ENCODE measurements around the gene UCP2. TPM values are rescaled to one million over a fixed set of nuclear protein-coding genes. Genes with fewer than 3 reads are reported as not detected.
"Not testable (repeated sequence)": the region's sequence is repeated elsewhere in the genome, so short reads cannot be mapped to it uniquely, and the experiment has no call there.

UCP2 gene
- total RNA-seq, 1 donor from 2014 or later, result 0.59 TPM

- DNase-seq (ENCODE audit: low read depth, low spot score), result no peak
These were observed 13.6 kb upstream of the UCP2 start for GRCh38 chr11:73996161-73996747.

- no peak for DNase-seq (ENCODE audit: low read depth, low spot score)
These were observed 13.1 kb upstream of the UCP2 start for GRCh38 chr11:73995731-73996130.

DNA sequence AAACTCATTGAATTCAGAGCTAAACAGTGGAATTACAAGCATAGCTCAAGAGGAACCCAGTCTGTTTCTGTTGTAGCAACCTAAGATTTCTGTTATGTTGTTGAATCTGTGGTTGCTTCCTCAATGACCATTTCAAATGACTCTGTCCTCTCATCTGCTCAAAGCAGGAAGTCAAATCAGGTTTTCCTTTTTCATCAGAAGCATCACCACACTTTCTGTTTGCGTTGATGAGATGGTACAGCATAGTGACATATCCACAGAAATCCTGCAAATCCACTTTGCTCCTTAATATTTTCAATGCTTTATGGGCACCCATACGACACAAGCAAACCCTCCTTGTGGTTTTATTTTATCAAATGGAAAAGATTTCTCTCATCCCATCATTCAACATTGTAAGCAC lies 12.6 kb upstream of the UCP2 start:
- DNase-seq (ENCODE audit: low read depth, low spot score), result no peak

- DNase-seq (ENCODE audit: low read depth, low spot score), result no peak
These were observed 8.9 kb upstream of the UCP2 start for GRCh38 chr11:73991471-73992006.

DNA sequence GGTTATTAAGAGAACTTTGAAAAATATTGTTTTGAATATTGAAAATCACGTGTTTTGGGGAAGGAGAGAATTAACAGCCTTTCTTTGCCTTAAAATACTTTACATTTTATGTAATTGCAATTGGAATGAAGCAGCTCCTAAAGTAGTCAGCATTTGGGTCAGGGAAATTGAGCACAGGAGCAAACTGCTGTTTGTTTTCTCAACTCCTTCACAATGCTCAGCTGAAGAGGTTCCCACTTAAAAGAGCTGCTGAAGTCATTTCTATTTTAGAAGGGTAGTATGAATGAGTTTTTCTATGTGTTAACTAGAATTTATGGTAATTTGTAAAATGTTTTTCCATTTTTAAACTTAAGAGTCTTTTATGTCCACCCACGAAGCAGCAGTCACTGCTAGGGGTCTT lies 8.1 kb upstream of the UCP2 start:
- no peak for DNase-seq (ENCODE audit: low read depth, low spot score)

- no peak for DNase-seq (ENCODE audit: low read depth, low spot score)
These were observed 6.5 kb upstream of the UCP2 start for GRCh38 chr11:73989156-73989555.

DNA sequence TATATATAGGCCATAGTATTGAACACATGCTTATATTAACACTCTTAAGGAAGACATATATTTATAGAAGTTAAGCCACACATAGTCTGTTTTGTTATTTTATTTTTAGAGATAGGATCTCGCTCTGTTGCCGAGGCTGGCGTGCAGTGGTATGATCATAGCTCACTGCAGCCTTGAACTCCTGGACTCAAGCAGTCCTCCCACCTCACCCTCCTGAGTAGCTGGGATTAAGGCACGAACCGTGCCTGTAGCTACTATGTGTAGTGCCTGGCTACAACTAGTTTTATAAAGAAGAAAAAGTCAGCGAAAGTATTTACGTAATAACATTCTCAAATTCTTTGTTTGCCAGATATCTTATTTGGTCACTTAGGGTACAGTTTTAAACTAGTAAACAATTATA lies 5.6 kb upstream of the UCP2 start:
- no peak for DNase-seq (ENCODE audit: low read depth, low spot score)

DNA sequence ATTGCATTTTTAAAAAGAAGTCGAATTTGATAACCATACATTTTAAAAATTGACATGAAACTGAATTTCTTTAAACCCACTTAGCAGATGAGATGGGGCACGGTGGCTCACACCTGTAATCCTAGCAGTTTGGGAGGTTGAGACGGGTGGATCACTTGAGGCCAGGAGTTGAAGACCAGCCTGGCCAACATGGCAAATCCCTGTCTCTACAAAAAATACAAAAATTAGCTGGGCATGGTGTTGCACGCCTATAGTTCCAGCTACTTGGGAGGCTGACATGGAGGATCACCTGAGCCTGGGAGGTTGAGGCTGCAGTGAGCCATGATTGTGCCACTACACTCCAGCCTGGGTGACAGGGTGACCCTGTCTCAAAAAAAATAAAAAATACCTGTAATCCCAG lies 3.0 kb upstream of the UCP2 start:
- DNase-seq (ENCODE audit: low read depth, low spot score), result not testable (repeated sequence)

GRCh38 chr11:73983741-73984538 lies 1.3 kb upstream of the UCP2 start:
- no peak for DNase-seq (ENCODE audit: low read depth, low spot score)

DNA sequence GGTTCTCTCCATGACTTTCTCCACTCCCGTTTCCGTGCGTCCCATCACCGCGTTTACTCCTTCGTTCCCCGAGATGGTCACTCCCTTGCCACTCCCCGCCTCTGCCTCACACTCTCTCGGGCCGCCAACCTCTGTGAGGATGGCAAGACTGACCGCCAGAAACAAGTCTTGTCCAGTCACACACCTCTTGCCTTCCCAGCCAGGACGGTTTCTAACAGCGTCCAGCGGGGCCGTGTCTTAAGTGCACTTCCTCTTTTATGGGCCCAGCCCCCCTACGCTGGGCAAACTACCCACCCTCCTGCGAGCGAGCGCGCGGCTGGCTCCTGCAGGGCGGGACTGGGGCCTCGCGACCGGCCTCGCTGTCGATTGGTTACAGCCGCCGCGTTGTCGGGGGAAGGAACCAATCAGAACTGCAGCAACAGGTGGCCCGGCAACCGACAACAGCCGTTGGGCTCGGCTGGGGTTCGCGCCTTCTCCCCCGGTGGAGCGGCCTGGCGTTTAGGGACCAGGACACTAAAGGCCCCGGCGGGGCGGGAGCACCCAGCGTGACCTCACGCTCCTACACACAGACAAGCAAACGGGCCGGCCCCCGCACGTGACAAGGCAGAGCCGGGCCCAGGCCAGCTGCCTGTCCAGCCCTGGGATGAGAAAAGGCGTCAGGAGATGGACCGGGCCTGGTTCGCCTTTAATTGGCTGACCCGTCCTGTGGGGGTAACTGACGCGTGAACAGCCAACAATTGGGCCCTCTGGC lies 522 bp upstream of the UCP2 start:
- DNase-seq (ENCODE audit: low read depth, low spot score), result peak; percentile 71

DNA sequence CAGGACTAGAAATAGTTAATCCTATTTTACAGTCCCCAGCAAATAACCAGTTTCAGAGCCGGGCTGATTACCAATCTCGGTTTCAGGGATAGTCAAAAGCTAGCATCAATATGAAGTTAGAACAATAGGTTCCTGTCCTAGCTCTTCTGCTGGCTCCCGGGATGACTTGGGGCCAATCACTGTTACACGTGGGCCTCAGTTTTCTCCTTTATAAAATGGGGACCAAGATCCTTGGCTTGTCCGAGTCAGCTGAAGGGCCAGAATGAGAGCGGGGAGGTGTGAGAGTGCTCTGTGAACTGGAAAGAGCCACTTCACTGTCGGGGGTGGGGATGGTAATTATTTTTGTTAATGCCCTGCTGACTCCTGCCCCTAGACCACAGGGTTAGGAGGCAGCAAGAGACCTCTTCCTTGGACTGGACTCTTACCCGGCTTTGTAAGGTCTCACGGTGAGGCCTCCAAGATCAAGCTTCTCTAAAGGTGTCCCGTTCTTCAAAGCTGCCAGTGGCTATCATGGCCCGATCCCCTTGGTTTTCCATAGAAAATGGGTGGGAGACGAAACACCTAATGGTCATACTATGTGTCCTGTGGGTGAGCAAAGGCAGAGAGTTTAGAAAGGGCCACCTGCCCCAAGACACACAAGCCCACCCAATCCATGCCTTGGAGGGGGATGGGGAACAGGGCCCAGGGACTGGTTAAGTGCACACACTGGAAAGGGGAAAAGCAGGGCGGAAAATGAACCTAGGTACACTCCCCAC lies 1.4 kb downstream of the UCP2 start:
- DNase-seq (ENCODE audit: low read depth, low spot score), result no peak

DNA sequence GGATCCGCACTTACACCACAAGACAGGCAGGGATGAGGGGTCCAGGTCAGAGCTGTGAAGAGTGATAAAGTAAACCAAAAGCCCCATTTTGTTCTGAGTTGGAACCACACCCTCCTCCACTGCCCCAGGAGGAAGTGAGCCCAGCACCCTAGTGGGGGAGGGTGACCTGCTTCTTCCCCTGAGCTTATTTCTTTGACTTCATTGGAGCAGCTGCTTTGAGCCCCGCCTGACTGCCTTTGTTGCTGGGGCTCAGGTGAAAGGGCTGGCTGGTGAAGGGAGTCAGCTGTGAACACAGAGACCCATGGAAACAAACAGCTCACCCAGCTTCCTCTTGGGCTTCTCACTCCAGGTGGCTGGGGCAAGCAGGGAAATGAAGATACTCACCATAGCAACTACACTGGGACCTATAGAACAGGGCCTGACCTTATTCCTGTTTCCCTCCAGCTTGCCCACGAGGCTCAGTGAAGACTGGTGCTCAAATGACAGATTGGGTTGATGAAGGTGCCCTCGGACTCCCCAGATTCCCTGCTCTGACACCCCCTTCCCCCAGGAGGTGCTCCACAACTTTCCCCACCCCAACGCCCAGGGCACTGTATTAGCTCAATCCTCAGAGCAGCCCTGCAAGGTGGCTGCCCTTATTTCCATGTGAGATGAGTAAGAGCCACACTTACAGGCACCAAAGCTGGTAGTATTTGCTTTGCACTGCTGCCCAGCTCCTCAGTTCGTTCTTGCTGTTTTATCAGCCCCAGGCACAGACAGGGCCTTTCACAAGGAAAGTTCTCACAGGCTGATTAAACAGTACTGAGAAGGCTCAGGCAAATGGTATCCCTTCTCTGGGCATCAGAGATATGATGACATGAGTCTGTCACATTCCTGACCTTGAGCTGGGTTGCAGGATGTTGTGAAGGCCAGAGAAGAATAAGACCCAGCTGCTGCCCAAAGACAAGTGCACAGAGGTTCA lies 2.4 kb downstream of the UCP2 start:
- no peak for DNase-seq (ENCODE audit: low read depth, low spot score)

GRCh38 chr11:73978576-73979086 lies 4.0 kb downstream of the UCP2 start:
- DNase-seq (ENCODE audit: low read depth, low spot score), result no peak

DNA sequence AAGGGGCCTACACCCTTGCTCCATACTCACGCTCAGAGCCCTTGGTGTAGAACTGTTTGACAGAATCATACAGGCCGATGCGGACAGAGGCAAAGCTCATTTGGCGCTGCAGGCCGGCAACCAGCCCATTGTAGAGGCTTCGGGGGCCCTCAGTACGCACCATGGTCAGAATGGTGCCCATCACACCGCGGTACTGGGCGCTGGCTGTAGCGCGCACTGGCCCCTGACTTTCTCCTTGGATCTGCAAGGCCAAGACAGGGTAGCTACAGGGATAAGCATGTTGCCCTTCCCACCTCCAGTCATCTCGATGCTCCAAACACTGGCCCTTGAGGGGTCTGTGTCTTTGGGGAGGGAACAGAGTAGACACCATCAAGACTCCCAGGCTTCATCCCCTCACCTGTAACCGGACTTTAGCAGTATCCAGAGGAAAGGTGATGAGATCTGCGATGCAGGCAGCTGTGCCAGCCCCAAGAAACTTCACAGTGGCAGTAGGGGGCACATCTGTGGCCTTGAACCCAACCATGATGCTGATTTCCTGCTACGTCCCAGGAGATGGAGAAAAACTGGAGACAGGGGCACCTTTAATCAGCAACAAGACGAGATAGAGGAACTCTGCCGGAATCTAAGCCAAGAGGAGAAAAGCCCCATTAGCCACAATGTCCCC lies 4.7 kb downstream of the UCP2 start:
- DNase-seq (ENCODE audit: low read depth, low spot score), result no peak

DNA sequence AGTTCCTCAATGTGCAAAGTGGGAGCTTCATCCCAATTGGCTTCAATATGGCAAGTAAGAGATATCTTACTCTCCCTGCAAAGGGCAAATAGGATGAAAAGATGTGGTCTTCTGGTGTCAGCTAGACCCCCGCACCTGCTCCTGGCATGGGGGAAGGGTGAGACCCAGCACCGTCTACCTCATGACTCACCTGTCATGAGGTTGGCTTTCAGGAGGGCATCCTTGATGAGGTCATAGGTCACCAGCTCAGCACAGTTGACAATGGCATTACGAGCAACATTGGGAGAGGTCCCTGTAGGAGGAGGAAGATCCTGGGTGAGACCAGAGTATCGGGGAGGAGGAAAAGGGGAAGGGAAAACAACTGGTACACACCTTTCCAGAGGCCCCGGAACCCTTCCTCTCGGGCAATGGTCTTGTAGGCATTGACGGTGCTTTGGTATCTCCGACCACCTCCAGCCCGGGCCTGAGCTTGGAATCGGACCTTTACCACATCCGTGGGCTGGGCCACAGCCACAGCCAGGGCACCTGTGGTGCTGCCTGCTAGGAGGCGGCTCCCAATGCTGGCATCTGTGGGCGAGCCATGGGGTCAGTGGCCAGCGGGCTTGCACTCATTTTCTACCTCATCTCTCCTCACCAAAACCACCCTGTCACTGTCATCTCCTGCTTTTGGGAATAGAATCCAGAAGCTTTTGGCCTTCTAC lies 6.0 kb downstream of the UCP2 start:
- DNase-seq (ENCODE audit: low read depth, low spot score), result no peak

DNA sequence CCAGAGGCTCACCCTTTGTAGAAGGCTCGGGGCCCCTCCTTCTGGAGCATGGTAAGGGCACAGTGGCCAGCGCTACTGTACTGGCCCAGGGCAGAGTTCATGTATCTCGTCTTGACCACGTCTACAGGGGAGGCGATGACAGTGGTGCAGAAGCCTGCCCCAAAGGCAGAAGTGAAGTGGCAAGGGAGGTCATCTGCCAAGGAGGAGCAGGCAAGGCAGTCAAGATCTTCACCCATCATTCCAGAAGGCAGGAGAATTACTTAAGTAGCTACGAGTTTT lies 7.2 kb downstream of the UCP2 start:
- no peak for DNase-seq (ENCODE audit: low read depth, low spot score)

DNA sequence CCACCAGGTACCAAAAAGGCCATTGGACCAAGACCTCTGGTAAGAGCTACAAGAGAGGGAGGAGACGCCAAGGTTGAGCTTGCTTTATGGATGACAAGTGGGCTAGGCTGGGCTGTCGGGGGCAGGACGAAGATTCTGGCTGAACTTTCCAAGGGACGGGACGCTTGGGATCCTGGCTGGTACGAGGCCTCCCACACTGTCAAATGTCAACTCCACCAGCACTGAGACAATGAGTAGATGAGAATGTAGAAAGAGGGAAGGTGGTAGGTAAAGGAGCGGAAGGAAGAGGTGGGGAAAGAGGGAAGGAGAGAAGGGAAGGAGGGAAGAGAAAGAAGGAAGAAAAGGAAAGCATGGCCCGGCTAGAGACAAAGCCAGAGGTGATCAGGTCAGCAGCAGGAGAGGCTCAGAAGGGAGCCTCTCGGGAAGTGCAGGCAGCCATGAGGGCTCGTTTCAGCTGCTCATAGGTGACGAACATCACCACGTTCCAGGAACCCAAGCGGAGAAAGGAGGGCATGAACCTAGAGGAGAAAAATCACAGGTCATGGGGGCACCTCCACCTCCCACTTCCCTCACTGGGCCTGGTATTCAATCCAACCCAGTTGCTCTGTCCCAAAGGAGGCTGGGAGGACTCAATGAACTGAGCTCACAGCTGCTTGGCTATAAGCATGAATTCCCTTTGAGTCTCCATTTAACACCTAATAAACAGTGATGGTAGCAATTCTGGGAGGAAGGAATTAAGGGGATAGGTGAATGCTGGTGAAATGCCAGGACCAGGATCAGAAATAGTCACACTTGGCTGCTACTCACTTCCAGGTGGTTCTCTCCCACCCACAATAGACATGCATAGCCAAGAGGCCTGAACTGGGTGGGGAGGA lies 7.8 kb downstream of the UCP2 start:
- no peak for DNase-seq (ENCODE audit: low read depth, low spot score)
